ENCODE data around the gene ABCF1. TPM values are rescaled to one million over a fixed set of nuclear protein-coding genes. Genes with fewer than 3 reads are reported as not detected.

The ABCF1 gene
- total RNA-seq, 4 donors from 2014 or later = 39.3 to 57.7 (median 47.1) TPM

GRCh38 chr6:30572148-30572547, 906 bp downstream of the ABCF1 start:
- no peak for TF ChIP-seq POLR2A (IDR thresholded peaks at IDR 0.05)
- TF ChIP-seq, protein P1, sequence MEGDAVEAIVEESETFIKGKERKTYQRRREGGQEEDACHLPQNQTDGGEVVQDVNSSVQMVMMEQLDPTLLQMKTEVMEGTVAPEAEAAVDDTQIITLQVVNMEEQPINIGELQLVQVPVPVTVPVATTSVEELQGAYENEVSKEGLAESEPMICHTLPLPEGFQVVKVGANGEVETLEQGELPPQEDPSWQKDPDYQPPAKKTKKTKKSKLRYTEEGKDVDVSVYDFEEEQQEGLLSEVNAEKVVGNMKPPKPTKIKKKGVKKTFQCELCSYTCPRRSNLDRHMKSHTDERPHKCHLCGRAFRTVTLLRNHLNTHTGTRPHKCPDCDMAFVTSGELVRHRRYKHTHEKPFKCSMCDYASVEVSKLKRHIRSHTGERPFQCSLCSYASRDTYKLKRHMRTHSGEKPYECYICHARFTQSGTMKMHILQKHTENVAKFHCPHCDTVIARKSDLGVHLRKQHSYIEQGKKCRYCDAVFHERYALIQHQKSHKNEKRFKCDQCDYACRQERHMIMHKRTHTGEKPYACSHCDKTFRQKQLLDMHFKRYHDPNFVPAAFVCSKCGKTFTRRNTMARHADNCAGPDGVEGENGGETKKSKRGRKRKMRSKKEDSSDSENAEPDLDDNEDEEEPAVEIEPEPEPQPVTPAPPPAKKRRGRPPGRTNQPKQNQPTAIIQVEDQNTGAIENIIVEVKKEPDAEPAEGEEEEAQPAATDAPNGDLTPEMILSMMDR (IDR thresholded peaks at IDR 0.05) = no peak
- H3K4me3 ChIP-seq (ENCODE audit: low read depth, poor library complexity, severe bottlenecking) = peak overlapping the region; percentile 58
- no peak for DNase-seq (ENCODE audit: low spot score in 2 of 2)
- intact Hi-C loops (cut with DNase I; ENCODE audit: low total_unique reads) = no loop called here

DNA sequence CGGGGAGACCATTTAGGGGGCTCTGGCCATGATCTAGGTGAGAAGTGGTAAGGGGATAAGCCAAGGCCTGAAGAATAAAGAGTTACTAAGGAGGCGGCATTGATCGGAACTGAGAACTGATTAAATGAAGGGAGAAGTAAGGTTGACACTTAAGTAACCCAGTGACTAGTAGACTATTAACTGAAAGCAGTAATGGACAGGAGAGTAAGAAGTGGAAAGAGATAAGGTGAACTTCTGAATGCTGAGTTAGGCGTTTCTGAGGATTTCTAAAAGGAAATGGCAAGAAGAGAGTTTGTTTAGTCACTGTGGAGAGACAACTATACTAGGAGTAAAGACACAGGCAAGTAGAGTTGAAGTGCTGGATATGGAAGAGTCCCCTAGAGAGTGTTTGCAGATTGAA, 1.9 kb downstream of the ABCF1 start:
- TF ChIP-seq, protein P1 (IDR thresholded peaks at IDR 0.05) = no peak
- TF ChIP-seq POLR2A (IDR thresholded peaks at IDR 0.05) = no peak
- DNase-seq (ENCODE audit: low spot score in 2 of 2) = no peak
- H3K4me3 ChIP-seq (ENCODE audit: low read depth, poor library complexity, severe bottlenecking) = no peak overlapping the region
- intact Hi-C loops (cut with DNase I; ENCODE audit: low total_unique reads) = no loop called here
- whole genome bisulfite sequencing, 2 donors = 58% methylated on average over 4 of the region's 4 CpGs

DNA sequence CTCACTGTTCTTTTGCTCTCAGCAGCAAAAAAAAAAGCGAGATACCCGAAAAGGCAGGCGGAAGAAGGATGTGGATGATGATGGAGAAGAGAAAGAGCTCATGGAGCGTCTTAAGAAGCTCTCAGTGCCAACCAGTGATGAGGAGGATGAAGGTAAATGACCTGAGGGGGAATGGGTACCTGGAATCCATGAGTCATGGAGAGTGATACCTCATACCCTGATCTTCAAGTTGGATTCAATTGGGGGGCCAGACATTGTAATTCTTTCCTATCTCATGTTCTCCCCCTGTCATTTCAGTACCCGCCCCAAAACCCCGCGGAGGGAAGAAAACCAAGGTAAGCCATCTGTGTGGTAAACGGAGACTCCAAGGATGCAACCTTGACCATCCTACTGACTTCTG, 6.8 kb downstream of the ABCF1 start:
- WGBS, 2 donors = 94 to 95% methylated on average over 8 of the region's 8 CpGs
- intact Hi-C loops (cut with DNase I; ENCODE audit: low total_unique reads) = no loop called here
- TF ChIP-seq POLR2A (IDR thresholded peaks at IDR 0.05) = no peak
- TF ChIP-seq, protein P1 (IDR thresholded peaks at IDR 0.05) = no peak
- H3K4me3 ChIP-seq (ENCODE audit: low read depth, poor library complexity, severe bottlenecking) = no peak overlapping the region
- no peak for DNase-seq (ENCODE audit: low spot score in 2 of 2)

DNA sequence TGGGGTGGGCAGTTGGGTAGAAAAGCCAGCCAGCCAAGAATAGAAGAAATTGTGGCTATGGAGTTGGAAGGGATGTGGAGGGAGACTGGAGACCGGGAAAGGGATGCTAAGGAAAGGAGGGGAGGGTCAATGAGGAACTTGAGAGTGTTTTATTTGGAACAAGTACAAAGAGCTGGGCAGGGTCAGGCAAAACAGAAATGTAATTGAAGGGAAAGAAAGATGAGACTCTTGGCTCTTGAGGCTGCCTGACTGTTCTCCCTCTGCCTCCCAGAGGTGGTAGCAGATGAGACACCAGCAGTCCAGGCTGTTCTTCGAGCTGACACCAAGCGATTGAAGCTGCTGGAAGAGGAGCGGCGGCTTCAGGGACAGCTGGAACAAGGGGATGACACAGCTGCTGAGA, 12.7 kb downstream of the ABCF1 start:
- DNase-seq (ENCODE audit: low spot score in 2 of 2) = no peak
- intact Hi-C loops (cut with DNase I; ENCODE audit: low total_unique reads) = no loop called here
- WGBS, 2 donors = 85 to 90% methylated on average over 5 of the region's 5 CpGs
- H3K4me3 ChIP-seq (ENCODE audit: low read depth, poor library complexity, severe bottlenecking) = no peak overlapping the region
- TF ChIP-seq, protein P1 (IDR thresholded peaks at IDR 0.05) = no peak
- TF ChIP-seq POLR2A (IDR thresholded peaks at IDR 0.05) = no peak

GRCh38 chr6:30589754-30590358, 18.6 kb downstream of the ABCF1 start:
- no peak overlapping the region for H3K4me3 ChIP-seq (ENCODE audit: low read depth, poor library complexity, severe bottlenecking)
- intact Hi-C loops (cut with DNase I; ENCODE audit: low total_unique reads) = loop anchor here (10.0 kb wide), 1 partner anchor 45 kb away; no protein-coding TSS in a partner anchor
- no peak for DNase-seq (ENCODE audit: low spot score in 2 of 2)
- WGBS, 2 donors = 83 to 85% methylated on average over 15 of the region's 15 CpGs
- no peak for TF ChIP-seq POLR2A (IDR thresholded peaks at IDR 0.05)
- TF ChIP-seq, protein P1 (IDR thresholded peaks at IDR 0.05) = no peak

- DNase-seq (ENCODE audit: low spot score in 2 of 2) = no peak
- 60 to 61% methylated on average over 8 of the region's 8 CpGs for WGBS, 2 donors
- no peak overlapping the region for H3K4me3 ChIP-seq (ENCODE audit: low read depth, poor library complexity, severe bottlenecking)
- no peak for TF ChIP-seq POLR2A (IDR thresholded peaks at IDR 0.05)
- TF ChIP-seq, protein P1 (IDR thresholded peaks at IDR 0.05) = no peak
- intact Hi-C loops (cut with DNase I; ENCODE audit: low total_unique reads) = loop anchor here (10.0 kb wide), 1 partner anchor 46 kb away; no protein-coding TSS in a partner anchor
These were observed 19.3 kb downstream of the ABCF1 start for GRCh38 chr6:30590509-30590908.

Measured in lower leg skin (tissue), 4 donors.